Glomerular visceral epithelial cell (primary cell): Measurements from ENCODE around the gene WWOX.

ENCODE experiments used
- DNase-seq: peaks from one replicate; pipeline ENCODE4 v3.0.0-alpha.2; 2016; ENCODE audit errors: extremely low spot score

Gene WWOX

DNA sequence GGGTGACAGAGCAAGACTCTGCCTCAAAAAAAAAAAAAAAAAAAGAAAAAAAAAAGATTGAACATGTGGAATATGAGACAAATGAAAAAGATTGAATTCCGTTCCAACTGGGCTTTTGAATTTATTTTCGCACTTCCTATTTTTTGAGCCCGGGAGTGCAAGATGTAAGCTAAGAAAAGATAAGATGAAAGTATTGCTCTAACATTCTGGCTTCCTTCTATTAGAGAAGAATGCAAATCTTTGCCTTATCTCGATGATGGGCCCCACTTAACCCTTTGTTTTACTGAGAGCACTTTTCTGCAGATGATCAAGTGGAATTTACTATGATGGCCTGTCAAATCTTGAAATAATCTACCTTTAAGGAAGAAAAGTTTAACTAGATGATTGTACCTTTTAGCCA, 96.3 kb downstream of the WWOX start:
- DNase-seq = no peak

DNA sequence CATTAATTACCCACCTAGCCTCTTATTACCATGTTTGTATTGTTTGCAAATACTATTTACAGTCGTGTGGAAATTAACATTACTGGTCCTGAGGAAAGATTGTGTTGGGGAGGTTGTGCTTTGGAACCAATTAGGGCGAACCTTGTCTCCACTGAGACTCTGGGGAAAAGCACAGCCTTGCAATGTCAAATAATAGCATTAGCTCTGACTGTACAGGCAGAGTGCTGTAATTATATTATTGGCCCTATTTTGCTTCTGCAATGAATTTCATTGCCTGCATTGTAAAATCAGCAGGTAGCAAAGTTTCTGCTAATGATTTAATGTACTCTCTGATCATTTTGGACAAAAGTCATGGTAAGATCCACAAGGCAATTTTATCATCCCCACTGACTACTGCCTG, 97.0 kb downstream of the WWOX start:
- no peak for DNase-seq

- DNase-seq = no peak
These were observed 98.8 kb downstream of the WWOX start for GRCh38 chr16:78198288-78198687.

DNA sequence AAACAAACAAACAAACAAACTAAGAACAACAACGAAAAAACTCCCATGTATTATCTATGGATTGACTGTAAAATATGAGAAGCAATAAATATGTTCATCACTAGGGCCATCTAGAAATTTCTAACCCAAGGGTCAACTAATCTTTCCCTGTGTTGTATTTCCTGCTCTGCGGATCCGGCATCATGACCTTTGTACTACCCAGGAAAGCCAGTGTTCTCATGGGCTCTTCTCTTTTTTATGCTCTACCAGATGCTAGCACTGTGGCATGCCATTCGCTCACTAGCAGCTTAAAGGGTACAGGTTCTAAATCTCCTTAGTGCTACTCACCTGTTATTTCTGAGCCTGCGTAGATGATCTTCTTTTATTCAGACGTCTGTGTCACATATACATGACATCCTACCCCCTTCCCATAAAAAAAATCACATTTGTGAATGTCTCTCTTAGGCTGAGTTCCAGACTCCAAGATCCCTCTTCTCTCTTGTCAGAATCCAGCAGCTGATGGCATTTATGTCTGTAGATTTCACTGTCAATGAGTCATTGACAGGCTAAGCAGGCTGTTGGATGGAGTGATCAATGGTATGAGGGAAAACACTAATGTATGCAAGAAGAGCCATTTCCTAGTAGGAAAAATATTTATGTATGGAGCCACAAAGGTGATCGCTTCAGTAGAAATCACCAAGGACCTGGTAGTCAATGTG, 100.0 kb downstream of the WWOX start:
- DNase-seq = no peak

GRCh38 chr16:78200023-78200389, 100.6 kb downstream of the WWOX start:
- no peak for DNase-seq

DNA sequence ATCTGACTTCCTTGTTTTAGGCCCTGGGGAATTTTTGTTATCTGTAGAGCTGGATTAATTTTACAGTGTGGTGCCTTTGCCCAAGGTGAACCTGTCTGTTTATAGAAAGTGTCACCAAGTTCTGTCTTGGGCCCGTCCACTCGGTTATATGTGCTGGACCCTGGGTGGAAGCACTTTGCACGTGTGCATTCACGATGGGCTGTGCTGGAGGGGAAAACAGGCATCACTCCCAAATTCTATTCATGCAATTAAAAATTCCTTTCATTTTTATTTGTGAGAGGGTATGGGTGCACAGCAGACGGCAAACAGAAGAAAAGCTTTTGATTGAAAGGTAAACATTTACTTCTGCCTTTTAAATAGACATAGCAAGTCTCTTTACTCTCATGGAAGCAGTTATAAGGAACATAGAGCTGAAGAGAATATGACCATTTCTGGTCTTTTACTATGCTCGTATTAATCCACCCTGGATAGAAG, 101.2 kb downstream of the WWOX start:
- no peak for DNase-seq

DNA sequence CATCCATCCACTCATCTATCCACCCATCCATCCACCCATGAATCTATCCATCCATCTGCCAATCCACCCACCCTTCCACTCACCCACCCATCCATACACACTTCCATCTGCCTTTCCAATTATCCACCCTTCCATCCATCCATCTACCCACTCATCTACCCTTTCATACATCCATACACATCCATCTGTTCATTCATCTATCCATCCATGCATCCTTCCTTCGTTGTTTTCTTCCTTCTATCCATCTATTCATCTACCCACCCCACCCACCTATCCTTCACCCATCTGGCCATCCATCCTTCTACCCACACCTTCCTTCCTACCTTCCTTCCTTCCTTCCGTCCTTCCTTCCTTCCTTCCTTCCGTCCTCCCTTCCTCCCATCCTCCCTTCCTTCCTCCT, 106.1 kb downstream of the WWOX start:
- no peak for DNase-seq

DNA sequence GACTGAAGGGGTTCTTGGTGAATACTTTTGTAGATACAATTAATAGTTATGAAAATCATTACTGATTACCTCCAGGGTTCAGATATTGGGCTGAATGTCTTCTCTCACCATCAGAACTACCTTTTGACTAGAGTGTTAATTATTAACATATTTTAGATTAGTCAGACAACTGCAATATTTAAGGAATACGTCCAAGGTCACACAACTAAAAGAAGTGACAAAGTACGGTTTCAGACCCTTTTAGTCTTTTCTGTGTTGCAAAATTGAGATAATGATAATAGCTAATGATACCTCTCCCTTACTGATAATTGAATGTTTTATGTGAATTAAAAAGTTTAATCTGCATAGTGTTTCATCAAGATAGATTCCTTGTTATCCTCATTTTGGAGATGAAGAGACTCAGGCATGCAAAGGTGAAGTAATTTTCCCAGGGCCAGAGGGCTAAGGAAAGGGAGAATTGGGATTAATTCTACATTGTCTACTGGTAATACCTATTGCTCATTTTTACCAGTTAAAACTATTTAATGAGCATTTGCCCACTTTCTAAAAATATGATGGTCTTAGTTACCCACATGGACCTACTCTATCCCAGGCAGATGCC, 107.3 kb downstream of the WWOX start:
- no peak for DNase-seq

DNA sequence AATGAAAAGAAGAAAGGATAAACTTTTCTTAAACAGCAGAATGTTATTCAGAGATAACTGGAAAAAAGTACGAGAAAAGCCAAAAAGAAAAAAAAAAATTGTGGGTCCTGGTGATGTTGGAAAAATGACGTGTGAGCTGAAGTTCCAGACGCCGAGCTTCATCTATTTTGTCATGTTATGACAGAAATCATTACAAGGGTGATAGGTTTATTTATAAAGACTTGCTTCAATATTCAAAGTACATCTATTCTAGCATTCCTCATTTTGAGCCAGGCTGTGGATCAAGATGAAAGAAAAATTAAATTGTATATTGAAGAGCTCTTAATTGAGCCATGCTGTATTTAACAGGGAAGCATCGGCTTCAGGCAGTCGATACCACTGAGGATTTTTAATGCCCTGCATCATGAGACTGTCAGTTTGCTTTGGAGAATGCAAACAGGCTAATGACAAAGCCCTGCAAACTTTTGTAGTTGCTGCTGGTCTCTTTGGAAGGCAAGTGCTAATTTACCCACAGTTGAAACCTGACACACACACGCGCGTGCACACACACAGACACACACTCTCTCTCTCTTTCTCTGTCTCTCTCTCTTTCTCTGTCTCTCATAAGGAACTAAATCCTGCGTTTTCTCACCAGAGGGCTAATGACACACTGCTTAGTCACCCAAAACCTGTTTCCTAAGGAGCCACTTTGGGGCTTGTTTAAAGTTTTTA, 110.7 kb downstream of the WWOX start:
- no peak for DNase-seq

DNA sequence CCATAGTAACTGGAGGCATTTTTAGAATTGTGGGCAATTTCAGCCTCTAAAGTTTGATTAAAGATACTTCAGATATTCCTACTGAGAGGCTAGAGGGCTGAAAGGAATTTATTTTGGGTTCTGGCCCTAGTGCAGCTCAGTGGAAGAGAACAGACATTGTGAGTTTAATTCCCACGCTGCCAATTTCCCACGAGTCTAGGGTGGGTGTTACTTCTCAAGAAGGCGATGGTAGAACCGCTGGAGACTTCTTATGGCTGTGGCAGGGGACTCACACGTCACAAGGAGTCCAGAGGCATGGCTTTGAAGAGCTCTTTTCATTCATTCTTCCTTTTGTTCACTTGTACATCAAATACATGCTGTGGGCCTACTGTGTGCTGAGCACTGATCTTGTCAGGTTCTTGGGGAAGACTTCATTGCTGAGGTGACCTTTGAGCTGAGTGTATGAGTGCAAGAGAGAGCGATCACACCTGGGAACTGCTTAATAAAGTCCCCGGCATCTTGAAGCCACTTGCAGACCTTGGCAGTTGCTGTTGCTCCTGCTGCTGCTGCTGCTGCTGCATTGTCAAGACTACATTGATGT, 111.7 kb downstream of the WWOX start:
- no peak for DNase-seq

GRCh38 chr16:78211946-78212345, 112.5 kb downstream of the WWOX start:
- DNase-seq = no peak

DNA sequence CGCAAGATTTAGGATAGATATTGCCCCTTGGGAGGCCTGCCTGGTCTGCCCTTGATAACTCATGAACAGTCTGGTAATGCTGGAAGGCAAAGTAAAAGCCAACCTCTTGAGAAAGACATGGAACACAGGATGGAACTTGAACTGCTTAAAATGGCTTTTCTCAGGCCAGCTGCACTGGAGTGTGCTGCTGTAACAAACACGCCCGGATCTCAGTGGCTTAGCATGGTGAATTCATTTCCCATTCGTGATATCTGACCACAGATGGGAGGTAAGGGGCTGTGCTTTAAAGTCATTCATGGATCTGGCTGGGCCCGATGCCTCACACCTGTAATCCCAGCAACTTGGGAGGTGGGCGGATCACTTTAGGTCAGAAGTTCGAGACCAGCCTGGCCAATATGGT, 113.2 kb downstream of the WWOX start:
- no peak for DNase-seq

DNA sequence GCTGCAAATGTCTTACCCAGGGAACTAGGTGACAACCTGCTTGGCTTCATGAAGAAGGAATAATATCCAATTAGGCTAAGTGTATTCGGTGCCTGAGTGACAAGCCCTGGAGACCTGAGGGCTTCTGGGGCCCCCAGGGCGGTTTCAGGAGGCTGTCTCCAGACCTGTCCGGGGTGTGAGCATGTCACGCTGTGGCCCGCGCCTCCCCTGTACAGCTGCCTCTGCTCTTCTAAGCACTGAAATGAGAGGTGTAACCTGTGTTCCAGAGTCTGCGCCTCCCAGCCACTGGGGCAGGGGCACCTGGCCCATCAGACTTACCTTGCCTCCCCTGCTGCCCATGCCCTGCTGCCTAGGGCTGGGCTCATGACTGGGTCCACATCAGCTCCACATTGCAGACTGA, 114.3 kb downstream of the WWOX start:
- no peak for DNase-seq

- DNase-seq = no peak
These were observed 115.8 kb downstream of the WWOX start for GRCh38 chr16:78215222-78215621.

GRCh38 chr16:78216166-78216745, 116.8 kb downstream of the WWOX start:
- DNase-seq = no peak

DNA sequence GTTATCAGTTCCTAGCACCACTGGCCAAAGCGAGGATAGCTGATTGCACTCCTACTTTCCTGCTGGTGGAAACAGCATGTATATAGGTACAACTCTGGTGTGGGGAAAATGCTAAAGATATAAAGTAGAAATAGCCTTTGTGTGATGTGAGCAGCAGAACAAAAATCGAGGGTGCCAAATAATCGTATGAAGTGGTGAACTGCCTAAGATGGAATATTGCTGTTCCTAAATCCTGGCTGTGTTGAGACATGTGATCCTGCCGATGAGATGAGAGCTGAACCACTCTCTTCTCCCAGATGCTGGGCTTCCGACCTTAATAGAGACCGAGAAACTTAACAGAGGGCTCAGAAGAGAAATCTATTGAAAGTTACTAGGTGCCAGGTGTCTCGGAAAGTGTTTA, 117.8 kb downstream of the WWOX start:
- DNase-seq = no peak

- DNase-seq = no peak
These were observed 118.8 kb downstream of the WWOX start for GRCh38 chr16:78218279-78218678.

DNA sequence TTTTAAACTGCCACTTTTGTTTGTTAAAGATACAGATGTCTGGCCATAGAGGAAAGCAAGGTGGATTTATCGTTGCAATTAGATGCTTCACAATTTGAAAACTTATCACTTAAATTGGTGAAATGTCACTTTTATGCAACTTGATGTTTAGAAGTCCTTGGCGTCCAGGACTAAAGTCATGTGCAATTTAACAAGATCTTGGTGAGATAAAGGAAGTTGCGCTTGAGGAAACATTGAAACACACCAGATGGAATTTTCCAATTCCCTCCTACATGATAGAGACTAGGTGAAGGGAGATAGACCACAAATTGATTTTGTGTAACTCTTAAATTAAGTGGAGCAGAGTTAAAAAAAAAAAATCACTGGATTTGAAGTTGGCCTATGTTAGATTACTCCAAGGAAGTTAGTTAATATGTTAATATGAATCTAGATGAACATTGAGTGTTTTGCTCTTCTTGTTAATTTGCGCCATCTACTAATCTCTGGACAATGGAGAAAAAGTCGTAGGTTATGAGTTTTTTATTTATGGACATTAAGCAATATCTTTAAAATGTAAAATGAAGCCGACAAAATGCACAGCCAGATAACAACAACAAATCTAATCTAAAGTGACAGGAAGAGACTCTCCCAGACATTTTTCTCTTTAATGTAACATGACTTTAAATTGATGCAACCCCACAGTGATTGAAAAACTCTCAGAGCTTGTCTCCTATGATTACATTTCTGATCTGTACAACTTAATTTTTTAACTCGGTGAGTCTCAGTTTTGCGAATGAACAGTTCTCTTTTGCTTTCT, 119.6 kb downstream of the WWOX start:
- DNase-seq = no peak

DNA sequence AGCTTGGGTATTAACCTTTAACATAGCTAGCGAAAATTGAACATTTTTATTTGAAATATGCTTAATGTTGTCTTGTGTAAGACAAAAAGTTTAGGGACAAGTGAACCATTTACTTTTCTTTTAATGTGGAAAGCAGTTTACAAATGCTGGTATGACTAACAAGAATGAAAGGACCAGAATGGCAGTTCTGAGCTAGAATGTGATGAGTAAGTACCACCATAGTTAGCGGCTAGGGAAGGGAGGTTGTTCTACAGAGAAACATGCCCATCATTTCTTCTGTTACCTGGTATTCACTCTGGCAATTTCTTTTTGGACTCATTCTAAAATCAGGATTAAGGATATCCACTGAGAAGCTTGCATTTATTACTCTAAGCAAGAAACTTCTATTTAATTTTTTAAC, 121.1 kb downstream of the WWOX start:
- DNase-seq = no peak

DNA sequence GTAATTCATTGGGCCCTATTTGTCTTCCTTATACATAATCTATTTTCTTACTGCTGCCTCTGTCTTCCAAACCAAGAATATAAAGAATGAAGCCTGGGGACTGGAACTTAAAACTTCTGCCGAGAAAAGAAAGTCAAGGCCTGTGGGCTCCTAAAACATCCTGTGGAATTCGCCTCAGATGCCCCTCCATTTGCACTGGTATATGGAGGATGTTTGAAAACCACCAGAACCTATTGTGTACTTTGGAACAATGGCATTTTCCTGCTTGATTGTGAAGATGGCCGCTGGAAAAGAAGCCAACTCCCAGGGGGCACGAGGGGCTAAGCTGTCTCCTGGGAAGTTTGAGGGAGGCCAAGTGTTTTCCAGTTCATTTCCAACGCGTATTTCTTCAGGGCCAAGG, 122.4 kb downstream of the WWOX start:
- DNase-seq = no peak

DNA sequence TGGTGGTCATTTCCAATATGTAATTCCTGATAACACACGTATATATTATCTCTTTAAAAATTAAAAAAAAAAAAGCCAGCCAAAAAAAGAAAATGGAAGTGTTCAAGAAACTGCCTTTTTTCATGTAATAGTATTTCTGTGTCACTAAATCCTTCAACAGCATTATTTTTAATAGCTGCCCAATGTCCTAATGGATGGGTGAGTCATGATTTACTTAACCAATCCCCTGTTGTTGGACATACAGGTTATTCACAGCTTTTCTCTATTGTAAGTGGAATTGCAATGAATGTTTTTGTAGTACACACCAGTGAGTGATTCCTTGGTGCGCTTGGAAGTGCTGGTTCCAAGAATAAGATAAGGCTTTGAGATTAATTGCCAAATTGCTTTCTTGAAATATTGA, 124.9 kb downstream of the WWOX start:
- DNase-seq = no peak

DNA sequence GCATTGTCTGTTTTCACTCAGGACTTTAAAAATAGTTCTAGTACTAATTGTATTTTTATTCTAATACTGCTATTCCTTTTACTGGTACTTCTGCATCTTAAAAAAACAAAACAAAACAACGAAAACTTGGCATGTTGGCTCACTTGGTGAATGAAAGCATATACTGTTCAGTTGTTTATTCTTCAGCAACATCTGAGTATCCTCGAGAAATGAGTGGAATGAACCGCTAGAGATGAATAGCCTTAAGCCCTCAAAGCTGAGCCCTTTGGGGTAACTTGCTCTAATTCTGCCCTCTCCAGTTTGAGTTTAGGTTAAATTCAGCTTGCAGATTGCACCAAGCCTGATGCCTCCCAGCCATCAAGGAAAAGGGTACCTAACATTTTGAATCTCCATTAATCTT, 126.5 kb downstream of the WWOX start:
- no peak for DNase-seq
